ENCODE data around the gene TUT1.

GRCh38 chr11:62603072-62603408, 11.7 kb upstream of the TUT1 start:
- TF ChIP-seq CTCF (IDR thresholded peaks at IDR 0.05; ENCODE audit: low read depth, low read length), result no peak
- TF ChIP-seq EZH2phosphoT487 (IDR thresholded peaks at IDR 0.05; ENCODE audit: low read depth), result no peak
